Fibroblast of skin of scalp (primary cell): ENCODE measurements around the gene PLXNB2.

Experiments used
- DNase-seq: peaks from one replicate; pipeline ENCODE4 v3.0.0-alpha.2; 2013

The PLXNB2 gene

GRCh38 chr22:50264946-50265669 is 42.3 kb downstream of the PLXNB2 start:
- DNase-seq = no peak

- no peak for DNase-seq
Measured at GRCh38 chr22:50264104-50264745, 43.2 kb downstream of the PLXNB2 start.

GRCh38 chr22:50262973-50263617 is 44.4 kb downstream of the PLXNB2 start:
- no peak for DNase-seq

GRCh38 chr22:50262460-50262911 is 45.0 kb downstream of the PLXNB2 start:
- DNase-seq = no peak

GRCh38 chr22:50261615-50262459 is 45.6 kb downstream of the PLXNB2 start, which contains the start of gene MAPK12:
Gene MAPK12, minus strand, starts transcription at chr22:50261683. Its CDS starts 174 bp downstream, at chr22:50261509.
- peak; percentile 57 for DNase-seq

- DNase-seq = peak; percentile 64
Measured at GRCh38 chr22:50260801-50261614, 46.4 kb downstream of the PLXNB2 start.

- DNase-seq = peak; percentile 33
Measured at GRCh38 chr22:50260434-50260800, 47.0 kb downstream of the PLXNB2 start.

- DNase-seq = no peak
Measured at GRCh38 chr22:50259302-50259701, 48.1 kb downstream of the PLXNB2 start.

GRCh38 chr22:50258361-50259292 is 48.8 kb downstream of the PLXNB2 start:
- no peak for DNase-seq

- no peak for DNase-seq
Measured at GRCh38 chr22:50257451-50258360, 49.7 kb downstream of the PLXNB2 start.

- no peak for DNase-seq
Measured at GRCh38 chr22:50257041-50257440, 50.4 kb downstream of the PLXNB2 start.

- DNase-seq = no peak
Measured at GRCh38 chr22:50256258-50256862, 51.1 kb downstream of the PLXNB2 start.

- DNase-seq = no peak
Measured at GRCh38 chr22:50255607-50256006, 51.8 kb downstream of the PLXNB2 start.

- DNase-seq = no peak
Measured at GRCh38 chr22:50255099-50255498, 52.3 kb downstream of the PLXNB2 start.

GRCh38 chr22:50253941-50254340 is 53.5 kb downstream of the PLXNB2 start:
- no peak for DNase-seq

- DNase-seq = no peak
Measured at GRCh38 chr22:50253046-50253915, 54.2 kb downstream of the PLXNB2 start.

- DNase-seq = peak; percentile 68
Measured at GRCh38 chr22:50252082-50253045, 55.1 kb downstream of the PLXNB2 start.
